ENCODE data around the gene CXCL11. TPM values are rescaled to one million over a fixed set of nuclear protein-coding genes. Genes with fewer than 3 reads are reported as not detected.
A peak's percentile ranks its signal among the peaks of the same experiment; 100 is the strongest.

CXCL11 gene
- total and polyA plus RNA-seq, 10 of the 15 experiments (the other 5 are each of a cell fraction or from before 2014, with no cell fraction given) = 0.04 TPM; not detected in 9

- no TSS peak for BruUV-seq (replicated peaks)
- no peak for FAIRE-seq
- ChIA-PET CTCF (interaction anchor here (0.9 to 5.4 kb wide), 2 partner anchors 41 to 64 kb away, joined by 3 to 95 read pairs; no protein-coding TSS in a partner anchor), SMC1A (ENCODE audit: uncharacterized antibody, unreplicated experiment) (interaction anchor here (1.0 to 8.0 kb wide), 3 partner anchors 42 to 152 kb away, joined by 3 to 95 read pairs (median 3); no protein-coding TSS in a partner anchor), POLR2A (no interaction called here), RAD21 (ENCODE audit: unreplicated experiment) (interaction anchor here (2.7 kb wide), 1 partner anchor 64 kb away, joined by 27 read pairs; no protein-coding TSS in a partner anchor)
- in situ Hi-C loops (cut with MboI) = no loop called here
- Histone ChIP-seq H3K27ac (ENCODE audit: control insufficient read depth, insufficient read depth) (no peak overlapping the region), H4K20me1 (ENCODE audit: control insufficient read depth, insufficient read depth) (no peaks in the 10 kb centered on the region), H3K4me2 (ENCODE audit: control insufficient read depth, insufficient read depth) (no peak overlapping the region), H3K9me3 (replicated peaks; ENCODE audit: control insufficient read depth, insufficient read depth, low read length) (no peaks in the 10 kb centered on the region), H2AFZ (ENCODE audit: control insufficient read depth, low read depth, low read length) (no peak overlapping the region), H3K9ac (ENCODE audit: control insufficient read depth, insufficient read depth, low read length) (no peak overlapping the region), H3K27me3 (replicated peaks in 1 of 2; ENCODE audit: control insufficient read depth in 2 of 2, insufficient read depth in 2 of 2, low read length in 1 of 2) (no peaks in the 10 kb centered on the region; a peak in 1 of 4 replicates), H3K4me1 (ENCODE audit: control insufficient read depth, insufficient read depth, low read length) (peaks cover 20% of the 10 kb centered on the region), H3K36me3 (ENCODE audit: control insufficient read depth in 2 of 2, insufficient read depth in 2 of 2, low read length in 1 of 2) (no peaks in the 10 kb centered on the region), H3K79me2 (ENCODE audit: control insufficient read depth, insufficient read depth, low read length) (no peaks in the 10 kb centered on the region), H3K4me3 (no peak overlapping the region)
- peak; percentile 46; the same call in 1 of the 2 replicates for TF ChIP-seq SPI1 (IDR thresholded peaks at IDR 0.05; ENCODE audit: borderline replicate concordance, insufficient read depth, low read depth, low read length)
- TF ChIP-seq PAX5 (IDR thresholded peaks at IDR 0.05; ENCODE audit: borderline replicate concordance, low read depth, low read length) = no peak
- DNase-seq (ENCODE audit: low read depth, low spot score) = no peak
- intact Hi-C loops (cut with micrococcal nuclease; ENCODE audit: unreplicated experiment) = no loop called here
- no peak for ATAC-seq
Measured at GRCh38 chr4:76060506-76060905, 24.6 kb upstream of the CXCL11 start.

GRCh38 chr4:76059750-76060149 lies 23.9 kb upstream of the CXCL11 start:
- ChIA-PET RAD21 (ENCODE audit: unreplicated experiment) (interaction anchor here (2.1 kb wide), 1 partner anchor 60 kb away, joined by 5 read pairs; no protein-coding TSS in a partner anchor), SMC1A (ENCODE audit: uncharacterized antibody, unreplicated experiment) (interaction anchor here (8.0 kb wide), 1 partner anchor 65 kb away, joined by 95 read pairs; no protein-coding TSS in a partner anchor), POLR2A (no interaction called here), CTCF (interaction anchor here (0.6 to 2.5 kb wide), 2 partner anchors 64 to 1601 kb away, joined by 3 to 24 read pairs; no protein-coding TSS in a partner anchor)
- DNase-seq (ENCODE audit: low read depth, low spot score) (no peak), ATAC-seq (no peak), FAIRE-seq (no peak)
- Histone ChIP-seq H3K9ac (ENCODE audit: control insufficient read depth, insufficient read depth, low read length) (no peak overlapping the region), H2AFZ (ENCODE audit: control insufficient read depth, low read depth, low read length) (no peak overlapping the region), H3K27ac (ENCODE audit: control insufficient read depth, insufficient read depth) (no peak overlapping the region), H3K36me3 (ENCODE audit: control insufficient read depth in 2 of 2, insufficient read depth in 2 of 2, low read length in 1 of 2) (no peaks in the 10 kb centered on the region), H3K9me3 (replicated peaks; ENCODE audit: control insufficient read depth, insufficient read depth, low read length) (no peaks in the 10 kb centered on the region), H3K79me2 (ENCODE audit: control insufficient read depth, insufficient read depth, low read length) (no peaks in the 10 kb centered on the region), H3K4me2 (ENCODE audit: control insufficient read depth, insufficient read depth) (no peak overlapping the region), H3K4me3 (no peak overlapping the region), H3K27me3 (replicated peaks in 1 of 2; ENCODE audit: control insufficient read depth in 2 of 2, insufficient read depth in 2 of 2, low read length in 1 of 2) (no peaks in the 10 kb centered on the region; a peak in 1 of 4 replicates), H4K20me1 (ENCODE audit: control insufficient read depth, insufficient read depth) (no peaks in the 10 kb centered on the region), H3K4me1 (ENCODE audit: control insufficient read depth, insufficient read depth, low read length) (peaks cover 28% of the 10 kb centered on the region)
- TF ChIP-seq RB1 (IDR thresholded peaks at IDR 0.05; ENCODE audit: borderline replicate concordance) = no peak
- no peak for TF ChIP-seq ZNF274 (IDR thresholded peaks at IDR 0.05; ENCODE audit: insufficient read depth, insufficient read length)
- TF ChIP-seq POLR2AphosphoS5 (IDR thresholded peaks at IDR 0.05; ENCODE audit: low read length) = no peak
- no peak for TF ChIP-seq ZNF217 (IDR thresholded peaks at IDR 0.05)
- TF ChIP-seq PAX5 (IDR thresholded peaks at IDR 0.05; ENCODE audit: borderline replicate concordance, low read depth, low read length) = no peak
- TF ChIP-seq, protein P1, sequence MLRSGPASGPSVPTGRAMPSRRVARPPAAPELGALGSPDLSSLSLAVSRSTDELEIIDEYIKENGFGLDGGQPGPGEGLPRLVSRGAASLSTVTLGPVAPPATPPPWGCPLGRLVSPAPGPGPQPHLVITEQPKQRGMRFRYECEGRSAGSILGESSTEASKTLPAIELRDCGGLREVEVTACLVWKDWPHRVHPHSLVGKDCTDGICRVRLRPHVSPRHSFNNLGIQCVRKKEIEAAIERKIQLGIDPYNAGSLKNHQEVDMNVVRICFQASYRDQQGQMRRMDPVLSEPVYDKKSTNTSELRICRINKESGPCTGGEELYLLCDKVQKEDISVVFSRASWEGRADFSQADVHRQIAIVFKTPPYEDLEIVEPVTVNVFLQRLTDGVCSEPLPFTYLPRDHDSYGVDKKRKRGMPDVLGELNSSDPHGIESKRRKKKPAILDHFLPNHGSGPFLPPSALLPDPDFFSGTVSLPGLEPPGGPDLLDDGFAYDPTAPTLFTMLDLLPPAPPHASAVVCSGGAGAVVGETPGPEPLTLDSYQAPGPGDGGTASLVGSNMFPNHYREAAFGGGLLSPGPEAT (IDR thresholded peaks at IDR 0.05; ENCODE audit: low read depth) = no peak
- TF ChIP-seq ZNF24 (IDR thresholded peaks at IDR 0.05) = no peak
- TF ChIP-seq NR2C1 (IDR thresholded peaks at IDR 0.05) = no peak
- in situ Hi-C loops (cut with MboI) (no loop called here), intact Hi-C loops (cut with micrococcal nuclease; ENCODE audit: unreplicated experiment) (loop anchor here (5.0 kb wide), 1 partner anchor 47 kb away; no protein-coding TSS in a partner anchor)
- BruUV-seq (replicated peaks) = no TSS peak
- 85% methylated on average over 1 of the region's 1 CpG for WGBS (ENCODE audit: insufficient coverage, insufficient replicate concordance, low lambda C conversion rate, missing lambda C conversion rate)
